Heart left ventricle (tissue), 13 donors: Measurements from ENCODE around the gene OPCML.

ENCODE experiments used
- CTCF ChIP-seq, 12 donors: fragments of 200-600 bp; sonication (generic) in 4 of 12; IDR thresholded peaks; one replicate each; pipeline versions ENCODE4 v1.5.0 to v1.8.0; 2018 to 2022; ENCODE audit warnings: antibody characterized with exemption in 12 of 12, mild to moderate bottlenecking in 5 of 12
- POLR2A ChIP-seq, 2 donors: fragments of 450-650 bp; IDR thresholded peaks; one replicate each; pipeline ENCODE4 v1.6.1; 2017; ENCODE audit warnings: antibody characterized with exemption in 2 of 2, mild to moderate bottlenecking in 2 of 2, moderate library complexity in 2 of 2
- donor health status: ischemic (EF 13 %, LVEDD 7.1; RV severe dilation, severe dysfunction).
- donor health status: DM: no; HTN: yes; CAD: no.
- donor health status: DM: no; HTN: no; CAD: no.
- donor health status: ischemic (EF 25% LVEDD 6.9; RV normal size, moderate dysfunction).
- donor health status: ischemic (EF 25% LVEDD 5.7; RV mildly dilated, moderate dysfunction).
- donor health status: ischemic (EF 35%, LVEDD 5.7; RV mildly dilated, moderate dysfunction).
- donor health status: nonischemic (EF 11% LVEDD 7.7; RV severe dilation, severe dysfunction).
- donor health status: DM: yes; HTN: yes; CAD: no.
- donor health status: PGD.
- donor health status: ischemic (EF 29% LVEDD 5.4; RV normal size, mild dysfunction).
- donor health status: nonischemic (EF 23%, LVEDD 6.1; RV moderate dilation, normal function).

- TF ChIP-seq POLR2A (IDR thresholded peaks at IDR 0.05) (no peak), CTCF (IDR thresholded peaks at IDR 0.05) (no peak)
Measured at GRCh38 chr11:132648851-132649250, 883.5 kb downstream of the OPCML start.
